Activated CD4-positive, alpha-beta T cell treated with anti-CD3 and anti-CD28 coated beads, Interleukin-2, amount 10 ng/mL, durations not matched to agents 7 days and 5 days (primary cell): Measurements from ENCODE around the gene WDR54. TPM values are rescaled to one million over a fixed set of nuclear protein-coding genes. Genes with fewer than 3 reads are reported as not detected.
"Not testable (repeated sequence)": the region's sequence is repeated elsewhere in the genome, so short reads cannot be mapped to it uniquely, and the experiment has no call there.

Experiments
- CTCF ChIA-PET: fragments of 350-600 bp; sonication (Branson Sonifier 250); formaldehyde crosslinking; loops from one replicate; lab custom pipeline; 2021; ENCODE audit warnings: antibody characterized with exemption; lab: Charles Lee
- POLR2A ChIA-PET: fragments of 350-600 bp; sonication (Branson Sonifier 250); formaldehyde crosslinking; loops from one replicate; lab custom pipeline; 2021; ENCODE audit warnings: antibody characterized with exemption; lab: Charles Lee
- DNase-seq: peaks from one replicate; pipeline ENCODE4 v3.0.0-alpha.2; 2020
- H3K27ac Mint-ChIP-seq: one replicate; pipeline ENCODE4 v1.8.0; 2021; ENCODE audit warnings: mild to moderate bottlenecking, moderate library complexity, mixed read lengths
- H3K27me3 Mint-ChIP-seq: one replicate; pipeline ENCODE4 v1.8.0; 2021; ENCODE audit warnings: mixed read lengths
- H3K36me3 Mint-ChIP-seq: one replicate; pipeline ENCODE4 v1.8.0; 2021; ENCODE audit warnings: low read depth, mixed read lengths
- H3K4me1 Mint-ChIP-seq: one replicate; pipeline ENCODE4 v1.8.0; 2021; ENCODE audit warnings: mixed read lengths
- H3K4me3 Mint-ChIP-seq: one replicate; pipeline ENCODE4 v1.8.0; 2021; ENCODE audit warnings: mild to moderate bottlenecking, moderate library complexity, mixed read lengths
- H3K9me3 Mint-ChIP-seq: one replicate; pipeline ENCODE4 v1.8.0; 2021; ENCODE audit warnings: mixed read lengths
- total RNA-seq, 2 experiments: library from RNA; stranded (reverse); gene quantifications; one replicate each; pipeline ENCODE4 v1.2.3, GENCODE V29; 2021

Gene WDR54
- total RNA-seq, 2 experiments from 2014 or later, result 71.3 to 80.7 TPM

DNA sequence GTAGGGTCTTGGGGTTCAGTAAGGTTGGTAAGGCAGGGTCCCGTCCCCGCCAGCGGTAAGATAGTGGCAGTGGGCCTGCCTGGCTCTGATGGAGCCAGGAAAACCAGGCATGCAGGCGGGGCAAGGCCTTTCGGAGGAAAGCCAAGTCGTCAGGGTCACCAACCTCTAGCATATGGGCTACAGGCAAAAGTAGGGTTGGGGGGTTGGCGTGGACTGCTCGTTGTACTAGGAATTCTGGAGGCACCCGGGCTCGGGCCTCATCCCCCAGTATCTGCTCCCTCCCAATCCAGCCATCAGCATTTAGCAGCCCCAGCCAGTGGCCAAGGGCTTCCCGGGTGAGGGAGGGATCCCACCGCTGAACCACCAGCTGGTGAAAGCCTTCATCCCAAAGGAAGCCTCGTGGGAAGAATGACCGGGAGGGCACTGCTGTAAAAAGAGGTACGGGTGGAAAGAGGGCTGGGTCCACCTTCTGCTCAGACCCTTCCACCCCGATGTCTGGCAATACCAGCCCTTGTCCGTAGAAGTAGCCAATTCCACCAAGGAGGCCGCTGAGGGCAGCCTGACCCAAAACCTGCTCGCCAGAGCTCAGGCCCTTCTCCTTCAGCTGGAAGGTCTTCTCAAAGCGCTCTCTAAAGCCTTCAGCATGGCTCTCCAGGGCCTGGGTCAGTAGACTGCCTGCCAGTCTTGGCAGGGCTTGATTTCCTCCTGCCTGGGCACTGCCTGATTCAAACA, 40.7 kb downstream of the WDR54 start:
- ChIA-PET CTCF (interaction anchor here (1.0 to 9.8 kb wide), 4 partner anchors 7 to 20 kb away, joined by 4 to 66 read pairs (median 5); partner anchors contain the start of genes CCDC142, MRPL53 and TTC31), POLR2A (no interaction called here)
- no peak for DNase-seq
- Mint-ChIP-seq H3K4me3 (no peak overlapping the region), H3K27ac (no peak overlapping the region), H3K9me3 (no peaks in the 10 kb centered on the region), H3K4me1 (peaks cover 44% of the 10 kb centered on the region), H3K36me3 (peaks cover 16% of the 10 kb centered on the region), H3K27me3 (no peaks in the 10 kb centered on the region)

DNA sequence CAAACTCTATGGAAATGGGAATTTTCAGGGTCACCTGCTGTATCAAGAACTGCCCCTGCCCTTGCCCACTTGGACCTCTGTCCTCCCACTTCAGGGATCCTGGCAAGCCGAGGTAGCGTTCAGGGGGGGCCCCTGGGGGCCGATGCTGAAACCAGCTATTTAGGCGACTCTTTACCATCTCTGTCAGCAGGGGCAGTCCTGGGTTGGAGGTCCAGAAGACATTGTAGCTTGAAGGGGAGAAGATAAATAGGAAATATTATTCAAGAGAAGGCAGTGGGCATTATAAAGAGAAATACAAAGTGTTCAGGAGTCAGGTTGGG, 41.2 kb downstream of the WDR54 start:
- DNase-seq, result no peak
- no peaks in the 10 kb centered on the region for H3K27me3 Mint-ChIP-seq
- no peak overlapping the region for H3K4me3 Mint-ChIP-seq
- H3K4me1 Mint-ChIP-seq, result peaks cover 43% of the 10 kb centered on the region
- no peaks in the 10 kb centered on the region for H3K9me3 Mint-ChIP-seq
- POLR2A ChIA-PET, result no interaction called here
- peaks cover 15% of the 10 kb centered on the region for H3K36me3 Mint-ChIP-seq
- H3K27ac Mint-ChIP-seq, result peak overlapping the region; percentile 28
- CTCF ChIA-PET, result interaction anchor here (9.8 kb wide), 1 partner anchor 20 kb away, joined by 66 read pairs; the partner anchor contains the start of genes CCDC142 and TTC31

DNA sequence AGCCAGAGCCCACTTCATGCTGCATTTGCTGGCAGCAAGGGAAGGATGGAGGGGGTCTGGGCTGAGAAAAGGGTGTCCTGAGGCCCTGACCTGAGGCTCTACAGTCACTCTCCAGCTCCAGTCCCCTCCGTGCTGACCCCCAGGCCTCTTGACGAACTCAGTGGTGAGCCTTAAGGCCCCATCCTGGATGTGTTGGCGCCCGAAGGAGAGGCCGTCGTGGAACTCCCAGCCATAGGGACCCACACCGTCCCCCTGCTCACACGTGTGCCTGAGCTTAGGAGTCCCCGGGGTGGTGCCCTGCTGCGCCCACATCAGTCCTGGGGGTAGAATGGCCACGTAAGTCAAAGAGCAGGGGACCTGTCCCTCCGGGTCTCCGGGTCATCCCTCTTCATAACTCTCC, 42.9 kb downstream of the WDR54 start:
- no peak for DNase-seq
- H3K9me3 Mint-ChIP-seq, result no peaks in the 10 kb centered on the region
- CTCF ChIA-PET, result interaction anchor here (1.0 to 1.1 kb wide), 3 partner anchors 11 to 18 kb away, joined by 3 to 4 read pairs (median 4); partner anchors contain the start of genes CCDC142 and TTC31
- peaks cover 35% of the 10 kb centered on the region for H3K4me1 Mint-ChIP-seq
- H3K36me3 Mint-ChIP-seq, result peaks cover 15% of the 10 kb centered on the region
- POLR2A ChIA-PET, result no interaction called here
- peak overlapping the region; percentile 80 for H3K27ac Mint-ChIP-seq
- H3K4me3 Mint-ChIP-seq, result peak overlapping the region; percentile 98
- no peaks in the 10 kb centered on the region for H3K27me3 Mint-ChIP-seq

DNA sequence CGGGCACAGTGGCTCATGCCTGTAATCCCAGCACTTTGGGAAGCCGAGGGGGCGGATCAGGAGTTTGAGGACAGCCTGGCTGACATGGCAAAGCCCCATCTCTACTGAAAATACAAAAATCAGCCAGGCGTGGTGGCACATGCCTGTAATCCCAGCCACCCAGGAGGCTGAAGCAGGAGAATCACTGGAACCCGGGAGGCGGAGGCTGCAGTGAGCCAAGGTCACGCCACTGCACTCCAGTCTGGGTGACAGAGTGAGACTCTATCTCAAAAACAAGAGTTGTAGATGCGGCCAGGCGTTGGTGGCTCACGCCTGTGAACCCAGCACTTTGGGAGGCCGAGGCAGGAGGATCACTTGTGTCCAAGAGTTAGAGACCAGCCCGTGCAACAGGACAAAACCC, 49.2 kb downstream of the WDR54 start:
- Mint-ChIP-seq H3K27ac (peak overlapping the region; percentile 80), H3K4me3 (peak overlapping the region; percentile 68), H3K36me3 (peaks cover 24% of the 10 kb centered on the region), H3K4me1 (peaks cover 36% of the 10 kb centered on the region)
- POLR2A ChIA-PET, result interaction anchor here (0.8 kb wide), 1 partner anchor 16 kb away, joined by 3 read pairs; the partner anchor contains the start of gene INO80B
- not testable (repeated sequence) for DNase-seq, H3K27me3 Mint-ChIP-seq, H3K9me3 Mint-ChIP-seq
- CTCF ChIA-PET, result interaction anchor here (0.8 to 2.8 kb wide), 3 partner anchors 10 to 14 kb away, joined by 3 to 19 read pairs (median 3); partner anchors contain the start of genes CCDC142 and TTC31

DNA sequence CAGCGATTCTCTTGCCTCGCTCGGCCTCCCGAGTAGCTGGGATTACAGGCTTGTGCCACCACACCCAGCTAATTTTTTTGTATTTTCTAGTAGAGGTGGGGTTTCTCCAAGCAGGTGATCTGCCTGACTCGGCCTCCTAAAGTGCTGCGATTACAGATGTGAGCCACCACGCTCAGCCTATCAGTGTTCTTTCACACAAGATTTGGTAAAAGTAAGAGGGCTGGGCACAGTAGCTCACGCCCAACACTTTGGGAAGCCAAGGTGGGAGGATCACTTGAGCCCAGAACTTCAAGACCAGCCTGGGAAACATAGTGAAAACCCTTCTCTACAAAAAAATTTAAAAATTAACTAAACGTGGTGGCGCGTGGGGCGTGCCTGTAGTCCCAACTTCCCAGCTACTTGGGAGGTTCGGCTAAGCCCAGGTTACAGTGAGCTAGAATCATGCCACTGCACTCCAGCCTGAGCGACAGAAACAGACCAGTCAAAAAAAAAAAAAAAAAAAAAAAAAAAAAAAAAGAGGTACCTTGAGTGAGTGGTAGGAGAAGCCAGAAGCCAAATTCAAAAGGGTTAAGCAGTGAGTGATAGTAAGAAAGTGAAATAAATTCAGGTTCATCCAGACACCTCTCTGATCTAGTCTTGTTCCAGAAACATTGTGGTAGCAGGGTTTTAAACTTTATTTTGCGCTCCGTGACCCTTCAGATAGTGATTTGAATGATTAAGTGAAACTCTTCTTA, 50.0 kb downstream of the WDR54 start:
- Mint-ChIP-seq H3K27me3 (no peaks in the 10 kb centered on the region), H3K36me3 (peaks cover 24% of the 10 kb centered on the region), H3K9me3 (no peaks in the 10 kb centered on the region), H3K27ac (peak overlapping the region; percentile 98), H3K4me1 (peaks cover 32% of the 10 kb centered on the region), H3K4me3 (peak overlapping the region; percentile 91)
- ChIA-PET CTCF (interaction anchor here (0.8 to 2.8 kb wide), 3 partner anchors 11 to 15 kb away, joined by 3 to 19 read pairs (median 3); partner anchors contain the start of genes CCDC142 and TTC31), POLR2A (interaction anchor here (0.8 to 1.5 kb wide), 2 partner anchors 13 to 17 kb away, joined by 3 to 6 read pairs; partner anchors contain the start of genes INO80B and WBP1)
- no peak for DNase-seq

DNA sequence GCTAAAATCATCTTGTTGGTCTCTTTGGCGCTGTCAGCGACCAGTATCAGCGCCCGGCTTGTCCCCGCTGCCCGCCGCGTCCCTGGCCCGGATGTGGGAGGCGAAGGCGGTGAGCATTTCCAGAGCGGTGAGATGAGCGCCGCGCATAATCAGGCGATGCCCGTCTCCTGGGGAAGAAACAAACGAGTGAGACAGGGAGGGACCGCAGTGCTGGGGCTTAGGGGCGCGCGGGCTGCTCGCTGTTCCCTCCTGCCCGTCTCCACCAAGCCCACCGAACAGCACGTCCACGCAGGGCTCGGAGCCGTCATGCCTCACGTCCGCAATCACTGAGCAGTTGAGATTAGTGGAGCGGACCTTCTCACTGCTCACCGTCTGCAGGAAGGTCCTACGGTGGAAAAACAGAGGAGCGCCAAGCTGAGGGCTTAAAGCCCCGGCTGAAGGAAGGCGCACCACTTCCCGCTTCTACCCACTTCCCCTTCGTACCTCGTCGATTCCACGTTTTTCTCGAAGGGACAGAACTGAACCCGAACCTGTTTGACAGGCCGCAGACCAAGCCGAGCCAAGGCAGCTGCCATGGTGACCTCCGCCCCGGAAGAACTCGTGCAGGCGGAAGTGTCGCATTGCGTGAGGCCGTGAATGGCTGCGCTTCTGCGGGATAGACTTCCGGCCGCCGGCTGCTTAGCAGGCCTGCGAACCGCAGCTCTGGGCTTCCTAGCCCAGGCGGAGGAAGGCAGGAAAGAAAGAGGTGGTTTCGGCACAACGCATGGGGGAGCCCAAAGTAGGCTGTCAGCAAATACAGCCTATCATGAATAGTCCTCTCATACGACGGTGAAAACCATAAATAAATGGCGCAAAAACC, 50.8 kb downstream of the WDR54 start, which contains the start of gene MRPL53:
MRPL53 (minus strand) TSS at position 595 of the 859 bp plus-strand sequence; CDS start at position 575, 20 bp downstream.
- POLR2A ChIA-PET, result interaction anchor here (0.9 to 1.5 kb wide), 3 partner anchors 10 to 17 kb away, joined by 3 to 6 read pairs (median 5); partner anchors contain the start of genes INO80B and WBP1
- Mint-ChIP-seq H3K36me3 (peaks cover 25% of the 10 kb centered on the region), H3K4me3 (peak within 1 kb of the TSS; percentile 91), H3K27me3 (no peaks in the 10 kb centered on the region), H3K9me3 (no peaks in the 10 kb centered on the region), H3K27ac (peak within 1 kb of the TSS; percentile 98), H3K4me1 (peaks cover 34% of the 10 kb centered on the region)
- CTCF ChIA-PET, result interaction anchor here (0.7 to 2.8 kb wide), 12 partner anchors 10 to 272 kb away, joined by 3 to 19 read pairs (median 4); partner anchors contain the start of genes CCDC142, TTC31 and WBP1
- peak; percentile 97 for DNase-seq

DNA sequence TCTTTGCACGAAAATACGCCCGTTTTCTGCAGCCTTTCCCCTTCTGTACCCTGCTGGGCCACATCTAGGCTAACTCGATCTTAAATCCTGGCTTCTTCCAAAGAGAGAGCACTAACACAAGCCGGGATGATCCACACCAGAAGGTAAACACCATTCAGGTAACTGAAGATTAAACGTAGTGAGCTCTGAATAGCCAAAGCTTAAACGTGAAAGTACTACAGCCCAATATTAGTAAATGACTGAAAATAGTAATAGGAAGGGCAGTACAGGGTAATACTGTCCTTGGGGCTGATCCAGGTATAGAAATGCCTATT, 51.4 kb downstream of the WDR54 start:
- Mint-ChIP-seq H3K36me3 (peaks cover 29% of the 10 kb centered on the region), H3K4me3 (peak overlapping the region; percentile 91)
- POLR2A ChIA-PET, result interaction anchor here (0.9 to 1.5 kb wide), 3 partner anchors 9 to 18 kb away, joined by 3 to 6 read pairs (median 5); partner anchors contain the start of genes INO80B and WBP1

DNA sequence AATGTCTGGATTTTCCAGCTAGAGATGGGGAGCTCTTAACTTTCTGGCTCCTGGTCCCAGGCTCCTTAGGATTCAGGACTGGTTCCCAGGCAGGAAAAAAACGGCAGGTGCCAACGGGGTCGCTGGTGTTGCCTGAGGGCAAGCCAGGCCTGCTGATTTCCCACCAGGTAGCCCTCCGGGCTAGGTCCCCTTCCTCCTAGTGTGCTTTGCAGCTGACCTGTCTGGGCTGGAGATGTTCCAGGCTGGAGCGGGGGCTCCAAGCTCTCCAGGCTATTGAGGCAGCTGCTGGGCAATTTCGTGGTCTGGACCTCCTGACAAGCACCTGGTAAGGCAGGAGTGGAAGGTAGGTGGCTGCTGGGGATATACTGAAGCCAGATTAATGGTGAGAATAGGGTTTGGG, 53.0 kb downstream of the WDR54 start:
- H3K9me3 Mint-ChIP-seq, result no peaks in the 10 kb centered on the region
- DNase-seq, result no peak
- no peaks in the 10 kb centered on the region for H3K27me3 Mint-ChIP-seq
- CTCF ChIA-PET, result interaction anchor here (0.8 to 1.5 kb wide), 2 partner anchors 9 to 13 kb away, joined by 4 to 5 read pairs; partner anchors contain the start of genes CCDC142 and TTC31
- H3K27ac Mint-ChIP-seq, result no peak overlapping the region
- H3K4me1 Mint-ChIP-seq, result peaks cover 43% of the 10 kb centered on the region
- peaks cover 33% of the 10 kb centered on the region for H3K36me3 Mint-ChIP-seq
- POLR2A ChIA-PET, result interaction anchor here (0.6 kb wide), 1 partner anchor 174 kb away, joined by 4 read pairs; no protein-coding TSS in a partner anchor
- no peak overlapping the region for H3K4me3 Mint-ChIP-seq

More for the DNA sequence above, 51.4 kb downstream of the WDR54 start:
- Mint-ChIP-seq H3K27me3 (no peaks in the 10 kb centered on the region), H3K27ac (peak overlapping the region; percentile 98), H3K9me3 (no peaks in the 10 kb centered on the region), H3K4me1 (peaks cover 39% of the 10 kb centered on the region)
- no peak for DNase-seq
- CTCF ChIA-PET, result interaction anchor here (0.7 to 2.8 kb wide), 10 partner anchors 9 to 116 kb away, joined by 3 to 19 read pairs (median 4); partner anchors contain the start of genes CCDC142, TTC31 and WBP1

DNA sequence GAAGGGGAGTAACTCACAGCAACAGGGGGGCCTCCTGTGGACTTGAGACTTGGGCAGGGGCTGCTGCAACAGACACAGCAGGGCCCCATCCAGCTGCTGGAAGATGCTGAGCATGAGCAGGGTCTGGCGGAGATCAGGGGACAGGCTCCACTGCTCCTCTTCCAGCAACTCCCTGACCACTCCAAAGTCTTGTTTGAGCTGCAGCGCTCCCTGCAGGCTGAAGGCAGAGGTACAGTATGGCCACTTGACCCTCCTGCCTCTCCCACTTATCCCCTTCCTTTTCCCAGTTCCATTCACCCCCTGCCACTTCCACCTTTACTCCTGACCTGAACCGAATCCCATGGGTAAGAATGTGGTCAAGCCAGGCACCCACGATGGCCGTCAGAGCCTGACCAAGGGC, 53.4 kb downstream of the WDR54 start:
- CTCF ChIA-PET, result interaction anchor here (0.9 to 1.6 kb wide), 4 partner anchors 8 to 113 kb away, joined by 3 to 8 read pairs (median 5); no protein-coding TSS in a partner anchor
- DNase-seq, result no peak
- Mint-ChIP-seq H3K27ac (no peak overlapping the region), H3K4me1 (peaks cover 45% of the 10 kb centered on the region), H3K36me3 (peaks cover 37% of the 10 kb centered on the region), H3K9me3 (no peaks in the 10 kb centered on the region), H3K27me3 (no peaks in the 10 kb centered on the region), H3K4me3 (no peak overlapping the region)
- POLR2A ChIA-PET, result interaction anchor here (0.6 to 1.2 kb wide), 2 partner anchors 17 to 174 kb away, joined by 4 to 5 read pairs; partner anchors contain the start of gene WBP1
